DMS153 treated with DMSO at 0.1 percent for 48 hours (cell line): ENCODE measurements around the gene CAGE1.

ENCODE experiments used
- DNase-seq: peaks from one replicate; lab custom pipeline; 2025; ENCODE audit not compliant: unreplicated experiment; lab: John Stamatoyannopoulos, UW

CAGE1 gene

DNA sequence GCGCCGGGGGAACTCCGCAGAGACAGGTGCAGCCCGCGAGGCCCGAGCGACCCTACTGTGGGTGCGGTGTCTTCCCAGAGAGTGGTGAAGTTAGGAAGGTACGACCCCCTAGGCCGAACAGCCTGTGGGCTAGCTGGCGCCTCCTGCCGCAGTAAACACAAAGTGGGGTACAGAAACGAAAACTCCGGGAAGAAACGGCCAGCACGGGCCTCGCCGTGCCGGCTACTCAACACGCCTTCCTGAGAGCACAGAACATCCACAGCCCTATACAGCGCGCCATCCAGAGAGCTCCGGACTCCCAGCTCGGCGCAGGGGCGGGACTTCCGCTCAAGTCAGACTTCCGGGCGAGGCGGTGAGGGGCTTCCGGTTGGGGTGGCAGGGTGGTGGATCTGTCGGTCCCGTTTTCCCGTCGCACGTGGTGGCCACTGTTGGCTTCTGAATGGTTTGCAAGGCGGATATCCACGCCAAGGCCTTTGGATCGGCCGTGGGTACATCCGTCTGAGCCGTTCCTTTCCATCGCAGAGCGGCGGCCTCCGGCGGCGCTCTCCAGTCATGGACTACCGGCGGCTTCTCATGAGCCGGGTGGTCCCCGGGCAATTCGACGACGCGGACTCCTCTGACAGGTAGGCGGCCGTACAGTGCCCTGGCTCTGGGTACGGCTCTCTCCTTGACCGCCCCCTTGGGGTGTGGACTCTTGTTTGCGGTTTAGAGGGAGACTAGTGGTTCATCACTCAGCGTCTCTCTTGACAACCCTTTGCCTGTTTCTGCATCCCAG lies at the start of gene CAGE1, which contains the start of gene RIOK1:
CAGE1 (minus strand) TSS at position 292 of the 775 bp plus-strand sequence. CDS start 2,569 bp downstream, outside the sequence.
RIOK1 (plus strand) TSS at position 358 of the 775 bp plus-strand sequence; CDS start at position 553, 195 bp downstream.
- peak; percentile 67 for DNase-seq

DNA sequence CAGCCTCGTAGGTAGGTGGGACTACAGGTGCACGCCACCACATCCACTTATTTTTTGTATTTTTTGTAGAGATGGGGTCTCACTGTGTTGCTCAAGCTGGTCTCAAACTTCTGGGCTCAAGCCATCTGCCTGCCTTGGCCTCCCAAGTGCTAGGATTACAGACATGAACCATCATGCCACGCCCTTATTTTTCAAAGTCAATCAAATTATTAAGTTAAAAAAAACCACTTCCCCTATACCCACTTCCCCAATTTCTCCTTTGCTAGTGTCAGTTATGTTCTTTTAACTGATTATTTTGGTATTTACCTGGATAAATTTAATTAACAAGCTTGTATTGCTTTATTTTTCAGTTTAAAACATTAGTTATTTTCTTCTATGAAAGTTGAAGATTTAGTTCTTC lies 49.7 kb upstream of the CAGE1 start:
- no peak for DNase-seq

DNA sequence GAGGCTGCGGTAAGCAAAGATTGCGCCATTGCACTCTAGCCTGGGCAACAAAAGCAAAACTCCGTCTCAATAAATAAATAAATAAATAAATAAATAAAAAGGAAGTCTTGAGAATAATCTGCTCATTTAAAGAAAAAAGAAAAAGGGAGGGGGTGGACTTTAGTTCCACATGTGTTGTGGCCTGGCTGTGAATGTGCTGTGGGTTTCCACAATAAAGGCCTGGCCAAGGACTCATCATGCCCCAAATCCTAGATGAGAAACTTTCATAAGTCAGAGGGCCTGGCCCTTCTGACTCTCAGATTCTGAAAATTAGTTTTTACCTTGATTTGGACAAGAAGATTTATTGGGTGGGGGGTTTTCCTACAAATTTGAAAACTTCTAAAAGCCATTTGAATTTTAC lies 48.5 kb upstream of the CAGE1 start:
- no peak for DNase-seq

- DNase-seq: no peak
These were observed 45.1 kb upstream of the CAGE1 start for GRCh38 chr6:7434672-7435071.

- no peak for DNase-seq
These were observed 43.6 kb upstream of the CAGE1 start for GRCh38 chr6:7433121-7433617.

GRCh38 chr6:7432391-7433120 lies 43.0 kb upstream of the CAGE1 start:
- DNase-seq: no peak

- DNase-seq: peak; percentile 22
These were observed 42.3 kb upstream of the CAGE1 start for GRCh38 chr6:7431674-7432390.

DNA sequence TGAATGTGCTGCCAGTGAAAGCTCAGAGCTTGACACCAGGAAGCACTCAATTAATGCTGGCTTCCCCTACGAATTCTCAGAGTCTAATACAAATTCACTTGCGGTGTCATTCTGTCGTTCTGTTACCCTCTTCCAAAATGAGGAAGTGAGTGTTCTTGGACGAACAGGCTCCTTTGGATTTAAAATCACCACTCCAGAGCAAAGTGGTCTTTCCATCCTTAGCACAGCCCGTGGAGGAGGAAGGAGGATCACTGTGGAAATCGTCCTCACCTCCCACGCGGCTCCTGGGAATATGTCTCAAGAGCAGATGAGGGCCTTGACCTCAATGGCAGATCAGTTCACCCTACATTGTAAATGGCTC lies 41.8 kb upstream of the CAGE1 start:
- DNase-seq: no peak

GRCh38 chr6:7426447-7427169 lies 37.1 kb upstream of the CAGE1 start:
- no peak for DNase-seq

DNA sequence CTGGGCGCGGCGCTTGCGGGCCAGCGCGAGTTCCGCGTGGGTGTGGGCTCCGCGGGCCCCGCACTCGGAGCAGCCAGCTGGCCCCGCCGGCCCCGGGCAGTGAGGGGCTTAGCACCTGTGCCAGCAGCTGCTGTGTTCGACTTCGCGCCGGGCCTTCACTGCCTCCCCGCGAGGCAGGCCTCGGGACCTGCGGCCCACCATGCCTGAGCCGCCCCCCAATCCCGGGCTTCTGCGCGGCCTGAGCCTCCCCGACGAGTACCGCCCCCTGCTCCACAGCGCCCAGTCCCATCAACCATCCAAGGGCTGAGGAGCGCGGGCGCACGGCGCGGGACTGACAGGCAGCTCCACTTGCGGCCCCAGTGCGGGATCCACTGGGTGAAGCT lies 36.3 kb upstream of the CAGE1 start:
- no peak for DNase-seq

DNA sequence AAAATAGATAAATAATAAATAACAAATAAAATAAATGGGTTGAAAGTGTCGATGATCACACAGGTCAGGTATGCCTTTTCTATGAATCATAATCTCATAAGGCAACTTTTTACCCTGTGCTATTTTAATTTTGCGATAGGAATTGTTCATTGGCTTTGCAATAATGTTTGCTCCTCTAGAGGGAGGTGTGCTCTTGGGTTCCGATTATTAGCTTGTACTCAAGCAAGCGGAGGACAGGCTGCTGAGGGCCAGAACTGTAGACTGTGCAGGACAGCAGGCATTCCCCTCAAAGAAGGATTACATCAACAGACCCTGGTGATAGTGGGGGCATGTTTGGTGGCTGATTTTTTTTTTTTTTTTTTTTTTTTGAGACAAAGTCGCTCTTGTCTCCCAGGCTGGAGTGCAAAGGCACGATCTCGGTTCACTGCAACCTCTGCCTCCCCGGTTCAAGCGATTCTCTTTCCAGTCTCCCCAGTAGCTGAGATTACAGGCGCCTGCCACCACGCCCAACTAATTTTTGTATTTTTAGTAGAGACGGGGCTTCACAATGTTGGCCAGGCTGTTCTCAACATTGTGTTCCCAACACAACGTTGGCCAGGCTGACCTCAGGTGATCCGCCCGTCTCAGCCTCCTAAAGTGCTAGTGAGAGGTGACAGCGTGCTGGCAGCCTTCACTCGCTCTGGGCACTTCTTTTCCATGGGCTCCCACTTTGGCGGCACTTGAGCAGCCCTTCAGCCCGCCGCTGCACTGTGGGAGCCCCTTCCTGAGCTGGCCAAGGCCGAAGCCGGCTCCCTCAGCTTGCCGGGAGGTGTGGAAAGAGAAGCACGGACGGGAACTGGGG lies 35.6 kb upstream of the CAGE1 start:
- DNase-seq: no peak

GRCh38 chr6:7424058-7424457 lies 34.5 kb upstream of the CAGE1 start:
- no peak for DNase-seq

DNA sequence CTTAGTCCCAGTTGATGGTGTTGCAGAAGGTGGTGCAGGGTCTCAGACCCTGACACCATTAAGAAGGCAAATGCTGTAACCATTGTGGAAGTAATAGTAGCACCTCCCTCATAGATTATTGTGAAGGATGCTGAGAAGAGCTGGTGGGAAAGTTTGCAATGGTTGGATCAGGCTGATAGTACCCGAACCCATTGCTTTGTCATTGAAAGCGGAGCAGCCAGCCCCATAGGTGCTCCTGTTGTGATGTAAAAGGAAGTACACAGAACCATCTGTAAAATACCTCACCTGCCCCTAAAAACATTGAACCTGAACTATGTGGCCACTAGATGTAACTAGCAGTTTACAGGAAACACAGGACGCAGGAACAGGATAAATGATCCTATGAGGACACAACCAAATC lies 31.5 kb upstream of the CAGE1 start:
- DNase-seq: no peak

- no peak for DNase-seq
These were observed 29.5 kb upstream of the CAGE1 start for GRCh38 chr6:7419065-7419464.

GRCh38 chr6:7418238-7418905 lies 28.8 kb upstream of the CAGE1 start:
- DNase-seq: no peak

GRCh38 chr6:7417684-7418083 lies 28.1 kb upstream of the CAGE1 start:
- no peak for DNase-seq

GRCh38 chr6:7414811-7415210 lies 25.3 kb upstream of the CAGE1 start:
- no peak for DNase-seq

GRCh38 chr6:7413151-7413823 lies 23.7 kb upstream of the CAGE1 start:
- no peak for DNase-seq

GRCh38 chr6:7411328-7411727 lies 21.8 kb upstream of the CAGE1 start:
- no peak for DNase-seq
